Astrocyte of the spinal cord (primary cell): ENCODE data around the gene SRGAP3.
"Not testable (repeated sequence)": the region's sequence is repeated elsewhere in the genome, so short reads cannot be mapped to it uniquely, and the experiment has no call there.

Source experiments
- DNase-seq: peaks from one replicate; pipeline ENCODE4 v3.0.0; 2011; ENCODE audit warnings: low read depth, low spot score
- H3K4me3 ChIP-seq: 2 replicates; pipeline ENCODE4 v1.5.1; 2011; ENCODE audit warnings: low read depth, mild to moderate bottlenecking, low read length, moderate library complexity
- in situ Hi-C: cut with HindIII; loops from 2 replicates; pipeline ENCODE4 v1.10.0; 2017; ENCODE audit warnings: low sequenced_read_pairs
- TF ChIP-seq, protein P1 (sequence below): IDR thresholded peaks from 2 replicates; pipeline ENCODE4 v1.5.1; 2012; ENCODE audit warnings: low read depth, mild to moderate bottlenecking, low read length, inconsistent platforms

SRGAP3 gene

DNA sequence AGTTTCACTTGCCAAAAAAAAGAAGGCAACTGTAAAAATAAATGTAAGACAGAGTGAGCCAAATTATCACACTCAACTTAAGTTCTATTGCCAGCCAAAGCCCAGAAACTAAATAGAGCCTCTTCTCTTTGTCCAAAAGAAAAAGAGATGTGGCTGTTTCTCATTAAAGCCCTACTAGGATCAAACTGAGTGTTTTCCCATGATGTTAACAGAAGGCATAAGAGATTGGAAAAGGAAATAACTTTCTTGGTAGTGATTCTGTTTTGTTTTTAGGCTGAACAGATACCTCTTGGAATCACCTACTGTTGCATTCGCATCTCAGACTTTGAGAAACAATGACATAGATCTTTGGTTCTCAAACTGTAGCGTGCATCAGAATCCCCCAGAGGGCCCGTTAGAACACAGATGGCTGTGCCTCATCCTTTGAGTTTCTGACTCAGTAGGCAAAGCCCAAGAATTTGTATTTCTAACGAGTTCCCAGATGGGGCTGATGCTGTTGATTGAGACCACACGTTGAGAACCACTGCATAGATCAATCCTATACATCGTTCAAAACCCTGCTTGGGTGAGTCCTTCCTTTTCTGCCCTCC lies 42.5 kb upstream of the SRGAP3 start:
- DNase-seq, result no peak
- no peak overlapping the region for H3K4me3 ChIP-seq
- in situ Hi-C loops, result no loop called here
- TF ChIP-seq, protein P1, sequence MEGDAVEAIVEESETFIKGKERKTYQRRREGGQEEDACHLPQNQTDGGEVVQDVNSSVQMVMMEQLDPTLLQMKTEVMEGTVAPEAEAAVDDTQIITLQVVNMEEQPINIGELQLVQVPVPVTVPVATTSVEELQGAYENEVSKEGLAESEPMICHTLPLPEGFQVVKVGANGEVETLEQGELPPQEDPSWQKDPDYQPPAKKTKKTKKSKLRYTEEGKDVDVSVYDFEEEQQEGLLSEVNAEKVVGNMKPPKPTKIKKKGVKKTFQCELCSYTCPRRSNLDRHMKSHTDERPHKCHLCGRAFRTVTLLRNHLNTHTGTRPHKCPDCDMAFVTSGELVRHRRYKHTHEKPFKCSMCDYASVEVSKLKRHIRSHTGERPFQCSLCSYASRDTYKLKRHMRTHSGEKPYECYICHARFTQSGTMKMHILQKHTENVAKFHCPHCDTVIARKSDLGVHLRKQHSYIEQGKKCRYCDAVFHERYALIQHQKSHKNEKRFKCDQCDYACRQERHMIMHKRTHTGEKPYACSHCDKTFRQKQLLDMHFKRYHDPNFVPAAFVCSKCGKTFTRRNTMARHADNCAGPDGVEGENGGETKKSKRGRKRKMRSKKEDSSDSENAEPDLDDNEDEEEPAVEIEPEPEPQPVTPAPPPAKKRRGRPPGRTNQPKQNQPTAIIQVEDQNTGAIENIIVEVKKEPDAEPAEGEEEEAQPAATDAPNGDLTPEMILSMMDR, result no peak

DNA sequence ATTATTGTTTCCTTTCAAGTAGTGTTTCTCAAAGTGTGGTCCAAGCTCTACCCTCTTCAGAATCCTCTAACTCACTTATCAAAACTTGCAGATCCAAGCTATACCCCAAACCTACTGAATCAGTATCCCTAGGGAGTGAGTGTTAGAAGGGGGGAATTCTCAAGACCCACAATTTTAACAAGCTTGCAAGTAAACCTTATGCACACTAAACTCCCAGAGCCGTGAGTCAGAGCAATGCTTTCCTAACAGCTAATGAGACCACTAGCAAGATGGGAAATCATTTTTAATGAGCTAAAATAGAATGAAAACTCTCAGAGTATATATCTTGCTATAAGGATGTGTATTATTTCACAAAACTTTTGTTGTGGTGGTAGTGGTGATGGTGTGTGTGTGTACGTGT lies 41.1 kb upstream of the SRGAP3 start:
- no peak overlapping the region for H3K4me3 ChIP-seq
- TF ChIP-seq, protein P1, result no peak
- in situ Hi-C loops, result no loop called here
- no peak for DNase-seq

DNA sequence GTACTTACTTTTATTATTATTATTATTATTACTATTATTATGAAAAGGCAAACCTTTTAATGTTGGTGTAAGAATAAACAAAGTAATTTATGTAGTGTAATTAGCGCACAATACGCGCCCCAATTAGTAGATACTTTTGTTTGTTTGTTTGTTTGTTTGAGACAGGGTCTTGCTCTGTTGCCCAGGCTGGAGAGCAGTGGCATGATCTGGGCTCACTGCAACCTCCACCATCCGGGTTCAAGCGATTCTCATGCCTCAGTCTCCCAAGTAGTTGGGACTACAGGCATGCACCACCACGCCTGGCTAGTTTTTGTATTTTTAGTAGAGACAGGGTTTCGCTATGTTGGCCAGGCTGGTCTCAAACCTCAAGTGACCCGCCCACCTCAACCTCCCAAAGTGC lies 32.1 kb upstream of the SRGAP3 start:
- in situ Hi-C loops, DNase-seq, H3K4me3 ChIP-seq: not testable (repeated sequence)

DNA sequence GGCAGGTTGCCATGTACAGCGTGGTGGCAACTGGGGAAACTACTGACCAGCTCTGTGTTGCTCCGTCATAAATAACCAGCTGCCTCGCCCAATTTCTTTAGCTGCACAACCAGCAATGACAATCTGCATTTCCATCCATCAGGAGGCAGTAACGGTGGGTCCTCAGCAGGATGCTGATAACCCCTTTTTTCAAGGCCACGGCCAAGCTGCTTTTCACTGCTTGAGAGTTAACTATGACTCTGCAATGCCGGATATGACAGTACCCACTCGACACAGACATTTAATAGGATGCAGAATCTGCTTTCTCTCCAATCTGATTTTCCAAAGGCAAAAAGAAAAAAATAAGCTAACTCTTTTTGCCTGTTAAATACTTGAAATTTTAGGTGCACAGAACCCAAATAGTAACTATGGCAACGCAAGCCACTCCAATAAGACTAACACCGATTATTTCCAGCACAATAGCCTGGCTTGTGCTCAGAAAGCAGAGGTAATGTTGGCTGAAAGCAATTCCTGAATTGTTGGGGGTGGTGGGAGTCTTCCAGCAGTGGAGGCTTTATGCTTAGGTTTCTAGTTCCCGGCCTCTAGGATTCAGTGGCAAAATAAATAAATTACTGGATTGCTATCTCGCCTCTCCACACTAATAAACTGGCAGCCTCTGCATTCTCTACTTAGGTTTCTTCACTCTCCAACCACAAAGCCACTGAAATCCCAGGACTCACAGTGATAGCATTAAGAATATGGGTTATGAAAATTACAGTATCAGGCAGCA lies 31.2 kb upstream of the SRGAP3 start:
- in situ Hi-C loops, result no loop called here
- H3K4me3 ChIP-seq, result no peak overlapping the region
- TF ChIP-seq, protein P1, result no peak
- DNase-seq, result peak; percentile 33

DNA sequence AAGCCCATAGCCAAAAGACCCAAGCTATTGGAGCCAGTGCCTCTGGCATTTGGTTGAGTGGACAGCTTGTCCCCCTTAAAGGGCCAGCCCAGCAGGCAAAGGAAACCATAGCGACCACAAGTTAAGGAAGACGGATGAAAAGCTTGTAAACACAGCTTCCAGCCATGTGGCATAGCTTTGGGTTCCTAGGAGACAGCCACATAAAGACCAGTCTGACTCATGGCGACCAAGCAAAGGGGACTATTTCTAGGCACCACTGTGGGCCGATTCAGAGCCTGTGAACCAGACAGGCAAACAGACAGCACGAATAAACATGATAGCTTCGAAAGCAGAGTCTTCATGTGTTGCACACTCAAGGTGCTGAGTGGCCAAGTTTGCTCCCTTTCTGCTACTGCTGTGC lies 30.5 kb upstream of the SRGAP3 start:
- DNase-seq, result peak; percentile 52
- in situ Hi-C loops, result no loop called here
- TF ChIP-seq, protein P1, result no peak

DNA sequence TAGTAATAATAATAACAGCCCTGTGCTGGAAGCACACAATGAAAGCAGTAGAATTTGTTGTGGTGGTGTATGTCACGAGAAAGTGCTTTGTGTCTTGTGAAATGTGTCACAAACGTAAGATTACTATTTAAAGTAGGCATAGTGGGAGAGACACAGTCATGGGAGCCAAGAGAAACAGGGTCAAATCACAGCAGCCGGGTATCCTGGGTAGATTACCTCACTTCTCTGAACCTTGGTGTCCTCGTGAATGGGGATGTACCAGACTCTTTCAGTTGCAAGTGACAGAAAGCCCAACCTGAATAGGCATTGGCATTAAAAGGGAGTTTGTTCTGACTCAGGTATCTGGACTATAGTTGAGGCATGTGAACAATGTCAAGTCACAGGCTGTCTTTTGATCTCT lies 29.1 kb upstream of the SRGAP3 start:
- in situ Hi-C loops, result no loop called here
- TF ChIP-seq, protein P1, result no peak
- no peak overlapping the region for H3K4me3 ChIP-seq
- no peak for DNase-seq

More for the DNA sequence above, 30.5 kb upstream of the SRGAP3 start:
- H3K4me3 ChIP-seq, result no peak overlapping the region

DNA sequence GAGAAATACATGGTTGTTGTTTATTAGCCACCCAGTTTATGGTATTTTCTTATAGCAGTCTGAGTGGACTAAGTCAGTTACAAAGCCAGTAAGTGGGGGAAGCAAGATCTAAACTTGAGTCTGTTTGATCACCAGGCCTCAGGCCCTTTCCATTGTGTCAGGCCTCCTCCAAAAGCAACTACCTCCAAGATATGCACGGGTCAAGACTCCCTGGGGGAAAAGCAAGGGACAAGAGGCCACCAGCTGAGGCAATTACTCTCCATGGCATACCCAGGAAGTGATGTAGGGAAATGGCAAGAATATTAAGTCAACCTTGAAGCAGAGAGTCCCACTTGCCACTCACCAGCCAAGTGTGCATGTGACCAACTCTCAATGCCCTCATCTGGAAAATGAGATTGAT lies 28.6 kb upstream of the SRGAP3 start:
- TF ChIP-seq, protein P1, result no peak
- DNase-seq, result no peak
- H3K4me3 ChIP-seq, result no peak overlapping the region
- in situ Hi-C loops, result no loop called here
